Lower lobe of right lung (tissue), 2 donors: ENCODE data around the gene SPATA16. TPM values are rescaled to one million over a fixed set of nuclear protein-coding genes. Genes with fewer than 3 reads are reported as not detected.
"Not testable (repeated sequence)": the region's sequence is repeated elsewhere in the genome, so short reads cannot be mapped to it uniquely, and the experiment has no call there.

ENCODE experiments used
- ATAC-seq, 2 donors: fragments of 200-7000 bp; cut with Tn5 transposase; one replicate each; pipeline ENCODE4 v1.9.1; 2020 to 2022; ENCODE audit warnings: mild to moderate bottlenecking in 2 of 2, moderate library complexity in 2 of 2
- DNase-seq: peaks from one replicate; pipeline ENCODE4 v3.0.0-alpha.2; 2020
- H3K27ac ChIP-seq: fragments of 200-600 bp; one replicate; pipeline ENCODE4 v1.8.0; 2022
- H3K27me3 ChIP-seq: fragments of 200-600 bp; one replicate; pipeline ENCODE4 v1.8.0; 2022; ENCODE audit warnings: low read depth
- H3K36me3 ChIP-seq: fragments of 200-600 bp; one replicate; pipeline ENCODE4 v1.8.0; 2022; ENCODE audit warnings: mild to moderate bottlenecking
- H3K4me1 ChIP-seq: fragments of 200-600 bp; one replicate; pipeline ENCODE4 v1.8.0; 2022
- H3K4me3 ChIP-seq: fragments of 200-600 bp; one replicate; pipeline ENCODE4 v1.8.0; 2022; ENCODE audit warnings: mild to moderate bottlenecking
- H3K9me3 ChIP-seq: fragments of 200-600 bp; one replicate; pipeline ENCODE4 v1.8.0; 2022
- intact Hi-C: fragments of 100-400 bp; cut with DNase I; formaldehyde crosslinking; loops from one replicate; pipeline ENCODE4 v1.11.0; 2022
- long read RNA-seq: library from polyadenylated mRNA; unstranded; transcript quantifications from one replicate; pipeline ENCODE4 v2.0.0, GENCODE V29; 2021
- total RNA-seq: library from RNA; stranded (reverse); fragmentation: NEBNext Ultra II Directional; extraction: Animal tissue kit (Norgen Biotek cat#: 25700); gene quantifications from one replicate; pipeline ENCODE4 v1.2.1, GENCODE V29; 2021
- TF ChIP-seq, protein P1 (sequence below): fragments of 200-600 bp; IDR thresholded peaks from one replicate; pipeline ENCODE4 v1.8.0; 2022; ENCODE audit warnings: antibody characterized with exemption, mild to moderate bottlenecking
- donor health status: DM: no; HTN: yes; CAD: no; lungs with severe emphysema.

Gene SPATA16
- not detected for total RNA-seq
- long read RNA-seq = 0 reads

- H3K4me1 ChIP-seq = no peaks in the 10 kb centered on the region
- DNase-seq = no peak
- intact Hi-C loops = no loop called here
- H3K4me3 ChIP-seq = no peak within 1 kb of the TSS
- H3K27me3 ChIP-seq = no peaks in the 10 kb centered on the region
- TF ChIP-seq, protein P1, sequence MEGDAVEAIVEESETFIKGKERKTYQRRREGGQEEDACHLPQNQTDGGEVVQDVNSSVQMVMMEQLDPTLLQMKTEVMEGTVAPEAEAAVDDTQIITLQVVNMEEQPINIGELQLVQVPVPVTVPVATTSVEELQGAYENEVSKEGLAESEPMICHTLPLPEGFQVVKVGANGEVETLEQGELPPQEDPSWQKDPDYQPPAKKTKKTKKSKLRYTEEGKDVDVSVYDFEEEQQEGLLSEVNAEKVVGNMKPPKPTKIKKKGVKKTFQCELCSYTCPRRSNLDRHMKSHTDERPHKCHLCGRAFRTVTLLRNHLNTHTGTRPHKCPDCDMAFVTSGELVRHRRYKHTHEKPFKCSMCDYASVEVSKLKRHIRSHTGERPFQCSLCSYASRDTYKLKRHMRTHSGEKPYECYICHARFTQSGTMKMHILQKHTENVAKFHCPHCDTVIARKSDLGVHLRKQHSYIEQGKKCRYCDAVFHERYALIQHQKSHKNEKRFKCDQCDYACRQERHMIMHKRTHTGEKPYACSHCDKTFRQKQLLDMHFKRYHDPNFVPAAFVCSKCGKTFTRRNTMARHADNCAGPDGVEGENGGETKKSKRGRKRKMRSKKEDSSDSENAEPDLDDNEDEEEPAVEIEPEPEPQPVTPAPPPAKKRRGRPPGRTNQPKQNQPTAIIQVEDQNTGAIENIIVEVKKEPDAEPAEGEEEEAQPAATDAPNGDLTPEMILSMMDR = no peak
- H3K36me3 ChIP-seq = no peaks in the 10 kb centered on the region
- no peak within 1 kb of the TSS for H3K27ac ChIP-seq
- no peak for ATAC-seq
- H3K9me3 ChIP-seq = no peaks in the 10 kb centered on the region
Measured at GRCh38 chr3:173140986-173141385, at the start of gene SPATA16. SPATA16 (minus strand) TSS chr3:173141235; CDS start chr3:173117731, 23,504 bp downstream.

- DNase-seq, H3K27me3 ChIP-seq, H3K4me1 ChIP-seq, H3K27ac ChIP-seq, intact Hi-C loops, H3K9me3 ChIP-seq, ATAC-seq, H3K36me3 ChIP-seq, H3K4me3 ChIP-seq: not testable (repeated sequence)
Measured at GRCh38 chr3:173183022-173183421, 42.0 kb upstream of the SPATA16 start.

DNA sequence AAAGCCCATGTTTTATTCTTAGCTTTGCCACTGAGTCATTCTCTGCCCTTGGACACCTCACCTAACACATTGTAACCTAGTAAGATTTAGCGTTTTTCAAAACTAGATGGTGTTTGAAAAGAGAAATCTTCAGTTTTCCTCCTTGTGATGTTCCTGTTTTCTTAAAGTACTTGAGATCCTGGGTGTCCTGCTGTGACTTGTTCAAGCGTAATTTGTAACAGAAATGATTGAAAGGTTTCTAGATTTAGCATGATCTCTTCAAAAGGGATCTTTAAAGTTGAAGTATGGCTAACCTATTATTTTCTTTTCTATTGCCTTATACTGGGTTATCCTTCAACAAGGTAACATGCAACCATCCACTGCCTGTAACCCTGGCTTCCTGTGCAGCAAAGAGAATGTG, 32.6 kb upstream of the SPATA16 start:
- intact Hi-C loops = no loop called here
- DNase-seq (no peak), ATAC-seq (no peak)
- H3K27me3 ChIP-seq = no peaks in the 10 kb centered on the region
- no peaks in the 10 kb centered on the region for H3K4me1 ChIP-seq
- H3K4me3 ChIP-seq = no peak overlapping the region
- H3K36me3 ChIP-seq = no peaks in the 10 kb centered on the region
- TF ChIP-seq, protein P1 = no peak
- H3K27ac ChIP-seq = no peak overlapping the region
- no peaks in the 10 kb centered on the region for H3K9me3 ChIP-seq

GRCh38 chr3:173159139-173159538, 18.1 kb upstream of the SPATA16 start:
- ATAC-seq, H3K9me3 ChIP-seq, H3K4me1 ChIP-seq, H3K36me3 ChIP-seq, DNase-seq, H3K27me3 ChIP-seq, intact Hi-C loops, H3K4me3 ChIP-seq, H3K27ac ChIP-seq: not testable (repeated sequence)

GRCh38 chr3:173156533-173156932, 15.5 kb upstream of the SPATA16 start:
- intact Hi-C loops, DNase-seq, H3K27ac ChIP-seq, ATAC-seq, H3K4me1 ChIP-seq, H3K27me3 ChIP-seq, H3K9me3 ChIP-seq, H3K4me3 ChIP-seq, H3K36me3 ChIP-seq: not testable (repeated sequence)

DNA sequence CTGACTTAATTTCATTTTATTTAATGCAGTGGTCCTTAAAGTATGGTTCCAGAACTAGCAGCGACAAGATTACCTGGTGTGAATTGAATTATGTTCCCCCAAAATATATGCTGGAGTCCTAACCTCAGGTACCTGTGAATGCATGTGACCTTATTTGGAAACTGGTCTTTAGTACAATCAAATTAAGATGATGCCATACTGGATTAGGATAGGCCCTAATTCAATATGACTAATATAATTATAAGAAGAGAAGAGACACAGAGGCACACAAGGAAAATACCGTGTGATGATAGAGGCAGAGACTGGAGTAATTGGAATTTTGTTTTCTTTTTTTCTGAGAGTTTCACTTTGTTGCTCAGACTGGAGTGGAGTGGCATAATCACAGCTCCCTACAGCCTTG, 12.6 kb upstream of the SPATA16 start:
- Histone ChIP-seq H3K27me3 (no peaks in the 10 kb centered on the region), H3K4me3 (no peak overlapping the region), H3K9me3 (no peaks in the 10 kb centered on the region), H3K4me1 (no peaks in the 10 kb centered on the region), H3K27ac (no peak overlapping the region), H3K36me3 (no peaks in the 10 kb centered on the region)
- intact Hi-C loops = no loop called here
- TF ChIP-seq, protein P1 = no peak
- ATAC-seq (no peak), DNase-seq (no peak)

GRCh38 chr3:173139420-173139819, 1.6 kb downstream of the SPATA16 start:
- no peak overlapping the region for H3K4me3 ChIP-seq
- no peaks in the 10 kb centered on the region for H3K4me1 ChIP-seq
- intact Hi-C loops = no loop called here
- TF ChIP-seq, protein P1 = no peak
- DNase-seq = no peak
- H3K27ac ChIP-seq = no peak overlapping the region
- no peaks in the 10 kb centered on the region for H3K27me3 ChIP-seq
- H3K36me3 ChIP-seq = no peaks in the 10 kb centered on the region
- ATAC-seq = no peak
- no peaks in the 10 kb centered on the region for H3K9me3 ChIP-seq
